GM18873 (cell line): ENCODE measurements around the gene ATP6V1D.
A peak's percentile ranks its signal among the peaks of the same experiment; 100 is the strongest.
"Not testable (repeated sequence)": the region's sequence is repeated elsewhere in the genome, so short reads cannot be mapped to it uniquely, and the experiment has no call there.

Experiments used
- ATAC-seq: cut with Tn5 transposase; IDR thresholded peaks from one replicate; pipeline ENCODE4 v1.9.1; 2021; ENCODE audit warnings: mild to moderate bottlenecking, moderate library complexity, moderate number of reproducible peaks; ENCODE audit not compliant: unreplicated experiment, low FRiP score

The ATP6V1D gene

DNA sequence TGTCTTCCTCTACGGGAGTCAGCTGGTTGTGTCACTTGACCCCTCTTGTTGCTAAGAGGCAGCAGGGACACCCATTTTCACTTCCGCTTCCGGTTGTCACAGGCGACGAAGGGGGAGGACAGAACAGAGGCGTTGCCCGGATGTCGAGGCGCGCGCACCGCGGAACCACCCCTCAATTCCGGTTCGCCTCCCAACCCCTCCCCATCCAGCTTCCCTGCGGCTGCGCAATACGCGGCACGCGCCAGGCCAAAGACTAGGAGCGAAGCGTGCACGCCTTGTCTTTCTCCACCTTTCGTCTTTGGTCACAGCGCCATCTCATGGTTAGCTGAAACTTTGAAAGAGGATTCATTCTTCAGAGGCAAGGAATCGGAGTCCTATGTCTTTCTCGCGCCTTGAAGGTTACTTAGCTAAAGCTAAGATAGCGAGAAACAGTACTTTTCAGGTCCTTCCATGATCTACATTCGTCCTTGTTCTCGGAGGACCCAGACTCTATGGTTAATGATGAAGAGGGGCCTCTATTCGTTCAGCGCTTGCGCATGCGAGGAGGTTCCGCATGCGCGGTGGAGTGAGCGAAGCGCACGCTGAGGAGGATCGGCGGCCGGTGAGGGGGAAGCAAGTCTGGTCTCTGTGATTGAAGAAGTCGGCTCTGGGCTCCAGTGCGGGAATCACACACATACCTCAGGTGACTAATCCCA, at the start of gene ATP6V1D, which contains the start of gene EIF2S1:
Gene ATP6V1D (minus strand): TSS at position 30 of the 695 bp plus-strand sequence. CDS start 106 bp downstream, outside the sequence.
Gene EIF2S1 (plus strand): TSS at position 554 of the 695 bp plus-strand sequence. CDS start 4,440 bp downstream, outside the sequence.
- ATAC-seq, result peak; percentile 80

DNA sequence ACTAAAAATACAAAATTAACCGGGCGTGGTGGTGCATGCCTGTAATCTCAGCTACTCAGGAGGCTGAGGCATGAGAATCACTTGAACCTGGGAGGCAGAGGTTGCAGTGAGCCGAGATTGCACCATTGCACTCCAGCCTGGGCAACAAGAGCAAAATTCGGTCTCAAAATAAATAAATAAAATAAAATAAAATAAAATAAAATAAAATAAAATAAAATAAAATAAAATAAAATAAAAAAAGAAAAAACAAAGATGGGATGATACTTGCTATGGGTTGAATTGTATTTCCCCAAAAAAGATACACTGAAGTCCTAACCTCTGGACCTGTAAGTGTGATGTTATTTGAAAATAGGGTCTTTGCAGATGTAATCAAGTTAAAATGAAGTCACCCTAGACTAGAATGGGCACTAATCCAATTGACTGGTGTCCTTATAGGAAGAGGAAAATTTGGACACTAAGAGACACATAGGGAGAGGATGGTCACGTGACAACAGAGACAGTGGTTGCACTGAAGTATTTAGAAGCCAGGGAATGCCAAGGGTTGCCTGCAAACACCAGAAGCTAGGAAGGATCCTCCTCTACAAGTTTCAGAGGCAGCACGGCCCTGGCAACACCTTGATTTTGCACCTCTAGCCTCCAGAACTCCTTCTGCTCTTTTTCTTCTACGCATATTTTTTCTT, 48.7 kb upstream of the ATP6V1D start:
- not testable (repeated sequence) for ATAC-seq

DNA sequence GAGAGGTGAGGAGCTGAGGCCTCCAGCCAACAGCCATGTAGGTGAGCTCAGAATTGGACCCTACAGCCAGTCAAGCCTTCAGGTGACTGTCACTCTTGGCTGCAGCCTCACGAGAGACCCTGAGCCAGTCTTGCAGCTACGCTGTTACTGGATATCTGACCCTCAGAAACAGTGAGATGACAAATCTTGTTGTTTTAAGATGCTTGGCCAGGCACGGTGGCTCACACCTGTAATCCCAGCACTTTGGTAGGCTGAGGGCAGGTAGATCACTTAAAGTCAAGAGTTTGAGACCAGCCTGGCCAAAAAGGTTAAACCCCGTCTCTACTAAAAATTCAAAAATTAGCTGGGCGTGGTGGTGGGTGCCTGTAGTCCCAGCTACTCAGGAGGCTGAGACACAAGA, 46.2 kb upstream of the ATP6V1D start:
- ATAC-seq, result no peak

DNA sequence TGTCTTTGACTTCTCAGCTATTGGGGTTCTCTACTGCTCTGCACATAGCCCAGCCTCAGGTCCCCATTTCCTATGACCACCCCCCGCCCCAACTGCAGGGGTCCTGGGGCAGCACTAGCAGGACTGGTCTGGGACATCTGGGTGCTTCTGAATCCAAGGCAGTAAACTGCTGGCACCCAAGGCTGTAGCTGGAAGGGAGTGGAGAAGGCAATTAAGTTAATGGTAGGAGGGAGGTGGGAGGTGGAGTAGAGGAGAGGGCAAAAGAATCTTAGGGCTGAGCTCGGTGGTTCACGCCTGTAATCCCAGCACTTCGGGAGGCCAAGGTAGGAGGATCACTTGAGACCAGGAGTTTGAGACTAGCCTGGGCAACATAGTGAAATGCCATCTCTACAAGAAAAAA, 40.8 kb upstream of the ATP6V1D start:
- ATAC-seq, result no peak

DNA sequence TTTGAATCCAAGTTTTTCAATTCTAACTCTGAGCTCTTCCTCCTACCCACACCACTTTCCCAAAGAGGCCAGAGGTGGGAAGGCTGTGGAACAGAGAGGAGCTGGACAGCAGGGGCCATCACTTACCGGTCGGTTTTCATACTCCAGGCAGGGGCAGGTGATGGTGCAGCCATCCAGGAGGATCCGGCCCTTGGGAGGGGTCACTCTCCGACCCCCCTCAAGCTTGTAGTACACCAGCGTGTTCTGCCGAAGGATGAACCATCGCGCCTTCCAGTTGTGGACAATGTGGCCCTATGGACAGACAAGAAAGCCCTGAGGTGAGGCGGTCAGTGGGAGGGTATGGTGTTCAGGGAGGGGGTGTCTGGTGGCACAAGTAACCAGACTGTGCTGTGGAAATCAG, 37.9 kb upstream of the ATP6V1D start:
- no peak for ATAC-seq

DNA sequence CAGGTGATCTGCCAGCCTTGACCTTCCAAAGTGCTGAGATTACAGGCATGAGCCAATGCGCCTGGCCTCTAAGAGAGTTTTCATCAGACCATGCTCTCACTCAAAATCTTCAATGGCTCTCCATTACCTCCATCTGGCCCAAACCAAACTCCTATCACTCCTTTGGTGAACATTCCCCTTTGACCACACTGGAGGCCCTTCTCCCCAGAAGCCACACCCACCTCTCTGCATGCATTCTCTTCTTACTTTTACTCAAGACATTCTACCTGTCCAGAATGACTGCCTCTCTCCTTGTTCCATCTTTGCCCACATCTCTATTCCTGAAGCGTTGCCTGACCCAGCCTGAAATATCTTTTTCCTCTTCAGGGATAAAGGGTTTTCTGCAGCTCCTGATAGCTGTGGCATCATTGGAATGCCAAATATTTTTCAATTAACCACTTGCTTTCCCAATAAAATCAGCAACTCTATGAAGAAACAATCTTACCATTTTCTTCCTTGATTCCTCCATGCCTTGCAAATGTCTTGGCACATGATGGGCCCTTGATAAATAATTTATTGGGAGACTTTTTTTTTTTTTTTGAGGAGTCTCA, 36.9 kb upstream of the ATP6V1D start:
- no peak for ATAC-seq

DNA sequence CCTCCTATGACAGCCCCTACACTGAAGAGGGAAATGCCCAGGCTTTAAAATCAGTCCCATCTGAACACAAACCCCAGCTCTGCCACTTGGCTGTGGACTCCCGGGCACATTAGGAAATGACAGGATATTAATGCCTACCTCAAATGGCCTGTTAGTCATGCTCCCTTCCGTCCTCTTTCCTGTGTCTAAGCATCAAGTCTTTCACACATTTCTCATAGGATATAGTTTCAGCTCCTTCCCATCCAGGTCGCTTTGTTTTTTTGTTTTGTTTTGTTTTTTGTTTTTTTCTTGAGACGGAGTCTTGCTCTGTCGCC, 36.2 kb upstream of the ATP6V1D start:
- no peak for ATAC-seq

DNA sequence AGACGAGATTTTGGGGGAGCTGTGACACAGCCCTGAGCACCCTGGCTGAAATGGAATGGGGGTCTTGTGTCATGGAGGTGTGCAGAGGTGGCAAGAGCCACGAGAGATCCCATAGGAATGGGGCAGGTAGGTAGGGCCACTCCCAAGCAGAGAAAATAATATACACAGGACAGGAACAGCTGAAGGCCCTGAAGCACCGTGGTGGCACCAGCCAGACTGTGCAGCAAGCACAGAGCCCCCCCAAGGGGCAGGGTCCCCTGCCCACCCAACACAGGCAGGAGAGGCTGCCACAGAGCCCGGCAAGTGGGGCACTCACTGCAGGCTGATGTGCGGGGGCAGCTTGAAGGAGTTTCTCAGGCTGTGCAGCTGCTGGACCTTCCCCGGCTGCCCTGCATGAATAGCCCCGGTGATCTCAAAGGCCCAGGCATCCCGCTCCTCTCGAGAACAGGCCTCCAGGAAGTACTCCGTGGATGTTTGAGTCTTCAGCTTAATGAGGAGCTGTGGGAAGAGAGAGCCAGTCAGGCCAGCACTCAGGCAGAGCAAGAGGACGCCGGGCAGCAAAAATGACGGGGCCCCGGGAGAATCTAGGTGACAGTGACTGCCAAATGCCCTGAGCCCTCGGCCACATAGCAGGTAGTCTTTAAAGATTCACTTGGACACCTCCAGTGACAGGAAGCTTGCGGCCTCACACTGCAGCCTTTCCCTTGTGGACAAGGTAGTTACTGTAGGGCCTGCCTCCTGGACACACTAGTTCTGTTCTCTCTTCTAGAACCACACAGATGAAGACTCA, 35.7 kb upstream of the ATP6V1D start:
- ATAC-seq, result no peak

DNA sequence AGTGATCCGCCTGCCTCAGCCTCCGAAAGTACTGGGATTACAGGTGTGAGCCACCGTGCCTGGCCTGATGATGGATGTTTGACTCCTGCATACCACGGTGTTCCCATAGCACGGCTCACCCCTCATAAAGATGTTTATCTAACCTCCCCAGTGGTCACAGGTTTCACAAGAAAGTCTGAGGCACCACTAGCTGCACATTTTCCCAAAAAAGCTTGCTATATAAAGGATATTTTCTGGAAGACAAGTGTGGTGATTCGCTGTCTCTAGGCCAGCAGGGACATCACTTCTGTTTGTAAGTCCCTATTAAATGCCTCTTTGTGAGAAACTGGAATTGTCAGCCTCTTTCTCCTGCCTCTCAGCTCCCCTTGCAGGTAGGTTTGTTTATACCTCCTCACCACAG, 34.1 kb upstream of the ATP6V1D start:
- ATAC-seq, result no peak

DNA sequence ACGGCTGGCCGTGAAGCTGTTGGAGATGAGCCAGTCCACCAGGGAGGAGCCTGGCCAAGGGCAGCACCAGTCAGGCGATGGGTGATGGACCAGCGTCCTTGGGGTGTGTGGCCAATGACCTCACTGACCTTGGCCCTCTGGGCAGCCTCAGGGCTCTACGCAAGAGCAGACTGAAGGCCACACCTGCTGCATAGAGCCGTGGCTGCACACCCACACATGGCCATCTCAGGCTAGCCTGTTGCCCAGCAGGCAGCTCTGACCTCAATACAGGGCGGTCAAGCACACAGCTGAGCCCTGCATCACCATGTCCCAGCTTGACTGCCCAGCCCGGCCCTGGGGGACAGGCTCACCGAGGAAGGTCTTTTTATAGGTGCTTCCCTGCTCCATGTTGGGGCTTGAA, 33.2 kb upstream of the ATP6V1D start:
- no peak for ATAC-seq

DNA sequence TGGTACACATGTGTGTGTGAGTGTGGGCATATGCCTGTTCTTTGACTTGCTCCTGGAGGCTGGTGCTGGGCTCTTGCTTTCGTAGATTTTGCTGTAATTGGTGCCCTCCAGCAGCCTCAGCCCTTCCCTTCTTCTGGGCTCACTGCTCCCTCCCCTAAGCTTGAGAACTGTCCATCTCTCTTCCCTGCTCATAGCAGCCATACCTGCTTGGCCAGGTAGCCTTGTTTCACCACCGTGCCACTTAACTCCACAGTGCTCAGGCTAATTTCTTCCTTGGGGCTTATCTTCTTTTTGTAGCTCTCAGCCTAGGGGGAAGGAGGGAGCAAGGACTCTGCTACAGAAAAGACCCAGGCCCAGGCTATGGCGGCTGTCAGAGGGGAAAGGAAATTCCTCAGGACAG, 32.5 kb upstream of the ATP6V1D start:
- ATAC-seq, result no peak

DNA sequence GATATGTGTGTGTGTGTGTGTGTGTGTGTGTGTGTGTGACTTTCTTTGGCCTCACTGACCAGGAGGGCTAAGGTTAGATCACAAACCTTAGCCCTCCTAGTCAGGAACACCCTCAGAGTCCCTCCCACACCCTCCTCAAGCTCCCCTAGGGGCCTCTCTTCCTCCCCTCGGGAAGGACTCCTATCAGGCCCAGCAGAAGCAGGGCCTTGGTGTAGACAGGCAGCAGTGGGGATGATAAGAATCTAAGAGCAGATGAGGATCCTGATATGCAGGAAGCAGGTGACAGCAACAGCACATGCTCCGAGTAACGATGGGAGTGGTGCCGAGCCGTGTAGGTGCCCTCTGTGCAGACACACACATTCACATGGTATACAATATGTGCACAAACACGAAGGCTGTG, 31.7 kb upstream of the ATP6V1D start:
- no peak for ATAC-seq

DNA sequence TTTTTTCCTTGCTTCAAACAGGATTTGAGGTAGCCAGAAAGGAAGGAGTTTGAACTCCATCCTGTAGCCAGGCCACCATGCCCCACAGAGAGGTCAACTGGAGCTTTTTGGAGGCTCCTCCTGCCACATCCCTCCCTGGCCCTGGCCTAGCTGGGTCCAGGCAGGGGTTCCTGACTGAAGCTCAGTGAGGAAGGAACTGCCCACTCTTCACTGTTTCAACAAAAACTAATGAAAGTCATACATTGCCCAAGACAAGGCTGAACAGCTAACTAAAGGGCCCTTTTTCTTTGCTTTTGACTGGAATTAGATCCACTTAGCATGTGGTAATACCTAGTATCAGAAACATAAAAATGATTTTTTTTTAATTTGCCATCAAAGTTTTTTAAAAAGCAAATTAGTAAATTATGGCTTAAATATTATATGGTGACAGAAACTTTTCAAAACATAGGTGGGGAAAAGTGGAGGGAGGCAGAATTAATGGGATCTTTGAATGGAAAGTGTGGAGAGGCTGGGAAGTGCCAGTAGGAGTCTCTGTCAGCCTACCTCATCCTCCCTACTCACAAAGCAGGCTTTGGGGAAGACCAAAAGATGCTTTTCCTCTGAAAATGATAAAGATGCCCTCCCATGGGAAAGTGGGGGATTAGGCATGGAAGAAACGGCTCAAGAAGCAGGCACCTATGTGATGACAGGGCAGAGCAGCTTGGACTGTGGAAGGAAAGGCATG, 30.4 kb upstream of the ATP6V1D start:
- no peak for ATAC-seq

DNA sequence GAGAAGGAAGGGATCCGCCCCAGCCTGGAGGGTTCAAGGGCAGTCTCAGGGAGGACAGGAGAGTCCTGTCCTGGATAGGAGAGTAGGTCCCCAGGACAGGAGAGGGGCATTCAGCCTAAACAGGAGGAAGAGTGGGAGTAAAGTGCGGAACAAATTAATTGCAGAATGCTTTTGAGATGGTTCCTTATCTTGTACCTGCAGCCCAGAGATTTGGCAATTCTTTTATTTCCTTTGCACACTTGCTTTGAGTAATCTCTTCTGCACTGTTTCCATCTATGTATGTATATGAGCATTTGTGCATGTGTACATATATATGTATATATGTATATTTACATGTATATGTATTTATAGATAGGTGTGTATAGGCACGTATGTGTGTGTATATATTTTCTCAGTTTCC, 29.7 kb upstream of the ATP6V1D start:
- no peak for ATAC-seq

DNA sequence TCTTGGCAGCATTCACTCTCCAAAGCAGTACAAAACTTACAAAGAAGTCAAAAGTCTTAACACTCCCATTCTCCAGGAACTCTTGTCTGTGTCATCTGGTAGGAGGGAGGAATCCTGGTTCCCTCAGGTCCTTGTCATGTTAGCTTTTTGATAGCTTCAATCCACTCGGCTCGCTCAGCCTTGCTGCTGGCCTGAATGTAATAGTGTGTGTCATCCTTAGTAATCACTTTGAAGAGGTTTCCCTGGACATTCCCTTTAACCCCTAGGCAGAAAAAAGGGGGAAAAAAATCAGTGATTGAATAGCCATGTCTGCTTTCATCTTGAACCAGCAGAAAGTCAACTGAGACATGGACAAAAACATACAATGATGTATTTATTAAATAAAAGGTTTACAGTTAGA, 27.6 kb upstream of the ATP6V1D start:
- ATAC-seq, result no peak

DNA sequence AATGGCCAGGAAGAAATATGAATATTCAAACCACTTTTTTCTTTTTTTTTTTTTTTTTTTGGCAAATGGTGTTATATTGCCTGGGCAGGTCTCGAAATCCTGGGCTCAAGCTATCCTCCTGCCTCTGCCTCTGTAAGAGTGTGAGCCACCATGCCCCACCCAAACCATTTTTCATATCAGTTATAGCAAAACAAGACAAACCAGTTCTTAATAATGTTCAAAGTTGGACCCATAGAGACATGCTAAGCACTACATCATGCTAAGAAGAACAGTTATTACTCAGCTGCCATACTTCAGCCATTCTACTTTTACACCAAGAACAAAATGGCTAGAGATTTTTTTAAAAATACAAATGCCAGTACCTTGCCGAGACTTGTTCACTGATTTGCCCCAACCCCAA, 26.0 kb upstream of the ATP6V1D start:
- no peak for ATAC-seq

DNA sequence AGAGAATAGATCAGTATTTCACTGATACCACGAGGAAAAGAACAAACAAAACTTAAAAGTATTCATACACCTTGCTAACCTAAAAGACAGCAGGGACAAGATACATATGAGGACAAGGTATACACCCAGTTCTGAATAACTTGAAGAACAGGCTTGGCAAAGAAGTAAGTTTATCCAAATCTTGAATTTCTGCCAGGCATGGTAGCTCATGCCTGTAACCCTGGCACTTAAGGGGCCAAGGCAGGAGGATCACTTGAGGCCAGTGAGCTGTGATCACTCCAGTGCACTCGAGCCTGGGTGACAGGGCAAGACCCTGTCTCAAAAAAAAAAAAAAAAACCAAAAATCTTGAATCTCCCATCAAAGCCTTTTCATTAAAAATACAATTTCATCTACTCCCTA, 25.5 kb upstream of the ATP6V1D start:
- no peak for ATAC-seq

DNA sequence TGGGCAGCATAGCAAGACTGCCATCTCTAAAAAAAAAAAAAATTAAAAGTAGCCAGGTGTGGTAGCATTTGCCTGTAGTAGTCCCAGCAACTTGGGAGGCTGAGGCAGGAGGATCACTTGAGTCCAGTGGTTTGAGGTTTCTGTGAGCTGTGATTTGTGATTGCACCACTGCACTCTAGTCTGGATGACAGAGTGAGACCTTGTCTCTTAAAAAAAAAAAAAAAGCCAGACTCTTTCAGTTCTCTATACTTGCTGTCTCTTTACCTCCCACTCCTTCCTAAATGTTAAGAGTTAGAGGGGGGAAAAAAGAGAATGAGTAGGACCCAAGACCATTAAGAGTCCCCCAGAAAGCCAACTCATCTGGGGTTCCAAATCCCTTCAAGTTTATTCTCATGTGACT, 18.3 kb upstream of the ATP6V1D start:
- no peak for ATAC-seq

DNA sequence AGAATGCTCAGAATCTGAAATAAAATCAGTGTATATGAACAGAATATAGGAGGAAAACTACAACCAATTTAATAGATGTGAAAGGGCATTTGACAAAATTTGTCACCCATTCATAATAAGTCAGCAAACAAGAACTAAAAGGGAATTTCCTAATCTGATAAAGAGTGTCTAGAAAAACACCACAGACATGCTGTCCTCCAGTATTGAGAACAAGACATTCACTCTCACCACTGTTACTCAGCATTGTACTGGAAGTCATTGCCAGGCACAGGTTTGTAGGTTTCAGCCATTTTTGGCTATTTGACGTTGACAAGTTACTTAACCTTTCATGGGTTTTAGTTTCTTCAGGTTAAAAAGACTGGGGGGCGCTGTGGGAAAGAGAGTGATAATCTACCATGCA, 13.7 kb upstream of the ATP6V1D start:
- ATAC-seq, result no peak

DNA sequence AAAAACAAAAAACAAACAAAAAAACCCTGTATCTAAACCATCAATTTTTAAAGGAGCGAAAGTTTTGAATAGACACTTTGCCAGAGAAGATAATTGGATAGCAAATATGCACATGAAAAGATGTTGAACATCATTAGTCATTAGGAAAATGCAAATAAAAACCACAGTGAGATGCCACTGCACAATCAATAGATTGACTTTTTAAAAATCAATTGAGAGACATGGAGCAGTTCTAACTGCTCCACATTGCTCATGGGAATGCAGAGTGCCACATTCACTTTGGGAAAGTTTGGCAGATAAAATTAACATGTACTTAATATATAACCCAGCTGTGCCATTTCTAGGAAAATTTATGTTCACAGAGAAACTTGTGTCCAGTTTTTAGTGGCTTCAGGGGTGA, 13.2 kb upstream of the ATP6V1D start:
- ATAC-seq, result no peak
